GM13977 (cell line): ENCODE data around the gene INPP5F.

Experiments used
- DNase-seq: peaks from one replicate; pipeline ENCODE4 v3.0.0; 2012; ENCODE audit warnings: low spot score
- in situ Hi-C: fragments of 300-500 bp; cut with MboI; formaldehyde crosslinking; loops from one replicate; pipeline ENCODE4 v1.12.0; 2022; ENCODE audit warnings: low sequenced_read_pairs, low pct_unique_long_range_greater_than_20kb, mixed read lengths, inconsistent platforms; ENCODE audit not compliant: unreplicated experiment
- TF ChIP-seq, protein P1 (sequence below): IDR thresholded peaks from 2 replicates; pipeline ENCODE4 v1.5.1; 2012; ENCODE audit warnings: mild to moderate bottlenecking, control low read depth; ENCODE audit not compliant: insufficient read depth; ENCODE audit errors: extremely low read depth, missing control alignments

Gene INPP5F

DNA sequence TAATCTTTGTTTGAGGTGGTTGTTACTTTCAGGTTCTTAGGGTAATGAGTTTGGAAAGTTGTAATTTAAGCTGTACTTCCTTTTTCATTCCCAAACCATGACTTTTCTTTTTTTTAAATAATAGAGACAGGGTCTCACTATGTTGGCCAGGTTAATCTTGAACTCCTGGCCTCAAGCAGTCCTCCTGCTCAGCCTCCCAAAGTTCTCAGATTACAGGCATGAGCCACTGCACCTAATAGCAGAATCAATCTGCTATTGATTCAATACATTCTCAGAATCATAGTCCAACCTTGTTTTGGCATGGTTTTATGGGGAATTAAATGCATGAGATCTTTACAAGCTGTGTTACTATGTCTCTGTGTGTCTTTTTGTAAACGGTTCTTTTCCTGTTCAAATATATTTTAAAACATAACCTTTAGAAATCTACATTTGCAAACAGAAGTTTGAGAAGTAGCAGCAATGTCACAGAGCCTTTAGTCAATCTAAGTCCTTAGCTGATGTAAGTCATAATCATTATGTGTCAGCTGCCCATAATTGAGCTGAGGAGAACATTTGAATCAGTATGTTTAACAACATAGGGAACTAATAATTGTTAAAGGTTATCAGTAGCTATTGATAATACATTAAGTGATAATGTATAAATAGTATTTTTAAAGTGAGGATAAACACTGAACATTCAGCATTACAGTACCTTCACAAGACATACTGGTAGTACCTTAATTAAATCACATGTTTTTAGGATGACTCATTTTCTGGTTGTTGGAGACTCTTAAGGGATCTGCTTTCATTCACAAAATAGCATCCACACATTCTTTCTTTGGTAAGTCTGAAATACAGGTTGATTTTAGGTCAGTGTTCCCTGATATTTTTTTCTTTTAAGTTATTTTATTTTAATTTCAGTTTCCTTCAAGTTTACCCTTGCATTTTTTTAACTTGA lies 8.8 kb downstream of the INPP5F start:
- in situ Hi-C loops, result no loop called here

DNA sequence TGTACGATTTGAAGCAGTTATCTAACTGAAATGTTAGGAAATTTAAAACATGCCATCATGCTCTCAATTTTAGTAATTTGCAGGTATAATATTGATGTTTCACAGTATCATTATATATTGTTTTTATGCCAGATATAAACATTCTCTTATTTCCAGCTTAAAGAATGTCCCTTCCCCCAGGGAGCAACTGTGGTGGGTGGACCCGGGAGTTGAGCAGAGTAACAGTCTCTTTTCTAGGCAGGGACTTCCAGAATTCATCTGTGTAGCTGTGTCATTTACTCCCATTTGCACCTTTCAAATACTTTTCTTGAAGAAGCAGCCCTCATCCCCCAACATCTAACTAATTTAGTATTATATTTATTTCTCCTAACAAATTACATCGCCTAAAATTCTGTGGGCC lies 9.6 kb downstream of the INPP5F start:
- TF ChIP-seq, protein P1, sequence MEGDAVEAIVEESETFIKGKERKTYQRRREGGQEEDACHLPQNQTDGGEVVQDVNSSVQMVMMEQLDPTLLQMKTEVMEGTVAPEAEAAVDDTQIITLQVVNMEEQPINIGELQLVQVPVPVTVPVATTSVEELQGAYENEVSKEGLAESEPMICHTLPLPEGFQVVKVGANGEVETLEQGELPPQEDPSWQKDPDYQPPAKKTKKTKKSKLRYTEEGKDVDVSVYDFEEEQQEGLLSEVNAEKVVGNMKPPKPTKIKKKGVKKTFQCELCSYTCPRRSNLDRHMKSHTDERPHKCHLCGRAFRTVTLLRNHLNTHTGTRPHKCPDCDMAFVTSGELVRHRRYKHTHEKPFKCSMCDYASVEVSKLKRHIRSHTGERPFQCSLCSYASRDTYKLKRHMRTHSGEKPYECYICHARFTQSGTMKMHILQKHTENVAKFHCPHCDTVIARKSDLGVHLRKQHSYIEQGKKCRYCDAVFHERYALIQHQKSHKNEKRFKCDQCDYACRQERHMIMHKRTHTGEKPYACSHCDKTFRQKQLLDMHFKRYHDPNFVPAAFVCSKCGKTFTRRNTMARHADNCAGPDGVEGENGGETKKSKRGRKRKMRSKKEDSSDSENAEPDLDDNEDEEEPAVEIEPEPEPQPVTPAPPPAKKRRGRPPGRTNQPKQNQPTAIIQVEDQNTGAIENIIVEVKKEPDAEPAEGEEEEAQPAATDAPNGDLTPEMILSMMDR, result no peak
- in situ Hi-C loops, result no loop called here
- no peak for DNase-seq

More for the DNA sequence above, 8.8 kb downstream of the INPP5F start:
- TF ChIP-seq, protein P1, result no peak
- no peak for DNase-seq

DNA sequence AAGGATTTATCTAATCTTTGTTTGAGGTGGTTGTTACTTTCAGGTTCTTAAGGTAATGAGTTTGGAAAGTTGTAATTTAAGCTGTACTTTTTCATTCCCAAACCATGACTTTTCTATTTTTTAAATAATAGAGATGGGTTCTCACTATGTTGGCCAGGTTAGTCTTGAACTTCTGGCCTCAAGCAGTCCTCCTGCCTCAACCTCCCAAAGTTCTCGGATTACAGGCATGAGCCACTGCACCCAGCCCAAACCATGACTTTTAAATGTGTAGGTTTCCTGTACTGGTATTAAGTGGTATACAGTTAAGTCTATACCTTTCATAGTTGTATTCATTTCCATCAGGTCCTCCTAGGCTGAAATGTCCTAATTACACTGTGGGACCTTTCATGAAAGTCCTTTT lies 10.4 kb downstream of the INPP5F start:
- DNase-seq, result no peak
- in situ Hi-C loops, result no loop called here
- TF ChIP-seq, protein P1, result no peak

DNA sequence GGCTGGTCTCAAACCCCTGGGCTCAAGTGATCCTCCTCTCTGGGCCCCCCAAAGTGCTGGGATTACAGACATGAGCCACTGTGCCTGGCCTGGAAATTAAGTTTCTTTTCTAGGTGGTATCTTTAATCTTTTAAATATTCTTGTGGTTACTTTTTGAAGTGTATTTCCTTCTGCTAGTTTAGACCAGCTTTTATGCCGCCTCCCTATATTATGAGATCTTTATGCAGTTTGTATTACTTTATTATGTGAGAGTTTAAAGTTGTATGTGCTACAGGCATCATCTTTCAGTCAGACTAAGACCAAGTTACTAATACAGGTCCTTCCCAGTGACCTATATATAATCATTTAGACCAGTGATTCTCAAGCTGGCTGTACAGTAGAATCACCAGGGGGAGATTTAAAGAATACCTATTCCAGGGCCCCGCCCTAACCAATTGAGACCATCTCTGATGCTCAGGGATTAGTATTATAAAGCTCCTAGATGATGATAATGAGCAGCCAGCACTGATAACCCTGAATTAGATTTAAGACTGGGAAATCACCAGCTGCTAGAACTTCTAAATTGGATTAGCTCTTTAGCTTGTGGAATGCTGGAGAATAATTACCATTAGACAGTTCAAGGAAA lies 11.3 kb downstream of the INPP5F start:
- TF ChIP-seq, protein P1, result no peak
- in situ Hi-C loops, result no loop called here
- DNase-seq, result no peak

DNA sequence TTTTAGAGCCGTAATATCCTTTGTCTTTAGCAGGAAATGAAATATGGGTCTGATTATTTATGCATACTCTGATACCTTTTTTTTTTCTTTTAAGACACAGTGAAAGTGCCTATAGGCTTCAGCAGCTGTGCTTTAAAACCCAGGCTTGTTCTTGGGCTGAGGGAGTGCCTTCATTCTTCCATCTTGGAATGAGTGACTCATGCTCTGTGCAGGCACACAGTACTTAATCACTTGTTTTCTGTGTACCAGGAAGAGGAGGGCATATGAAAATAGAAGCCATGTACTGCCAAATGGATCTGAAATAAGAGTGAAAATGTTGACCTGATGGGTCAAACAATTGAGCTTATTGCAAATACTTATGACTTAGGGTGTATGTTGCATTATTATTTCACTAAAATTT lies 12.0 kb downstream of the INPP5F start:
- in situ Hi-C loops, result no loop called here
- TF ChIP-seq, protein P1, result no peak
- no peak for DNase-seq

DNA sequence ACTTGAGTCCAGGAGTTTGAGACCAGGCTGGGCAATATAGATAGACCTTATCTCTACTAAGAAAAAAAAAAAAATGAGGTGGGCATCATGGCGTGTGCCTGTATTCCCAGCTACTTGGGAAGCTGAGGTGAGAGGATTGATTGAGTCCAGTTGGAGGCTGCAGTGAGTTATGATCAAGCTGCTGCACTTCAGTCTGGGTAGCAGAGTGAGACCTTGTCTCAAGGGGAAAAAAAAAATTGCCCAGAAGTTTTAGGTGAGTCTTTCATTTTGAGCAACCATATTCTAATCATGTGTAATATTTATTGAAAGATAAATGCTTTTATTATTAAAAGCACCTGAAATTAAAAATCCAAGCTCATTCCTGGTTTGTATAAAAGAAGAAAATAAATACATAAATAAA lies 13.1 kb downstream of the INPP5F start:
- in situ Hi-C loops, result no loop called here
- TF ChIP-seq, protein P1, result no peak
- no peak for DNase-seq
